ENCODE measurements around the gene CREB3L2. TPM values are rescaled to one million over a fixed set of nuclear protein-coding genes. Genes with fewer than 3 reads are reported as not detected.

Gene CREB3L2
- total and polyA plus RNA-seq, 12 donors, result 11.4 to 169 (median 63.1) TPM

GRCh38 chr7:137998250-137998649, 3.6 kb downstream of the CREB3L2 start:
- no peaks in the 10 kb centered on the region for H3K36me3 ChIP-seq (replicated peaks in 1 of 2)
- H3K4me1 ChIP-seq (replicated peaks in 1 of 2), result peaks cover 30 to 65% of the 10 kb centered on the region in 2 donors
- WGBS, 4 donors, result 0 to 26% (median 3%) methylated on average over 1 of the region's 1 CpG
- H3K27ac ChIP-seq, result peak overlapping the region in 2 of 5 donors; percentile 60 to 91
- TF ChIP-seq CTCF (IDR thresholded peaks at IDR 0.05), result no peak
- no peak for TF ChIP-seq POLR2A (IDR thresholded peaks at IDR 0.05)
- no peaks in the 10 kb centered on the region for H3K27me3 ChIP-seq
- peak in 1 of 7 donors; percentile 13 for DNase-seq
- intact Hi-C loops (cut with DNase I), result no loop called here
- no peaks in the 10 kb centered on the region for H3K9me3 ChIP-seq (replicated peaks in 1 of 3)
- H3K4me3 ChIP-seq, result no peak overlapping the region

GRCh38 chr7:137996871-137997270, 5.0 kb downstream of the CREB3L2 start:
- H3K4me1 ChIP-seq (replicated peaks in 1 of 2), result peaks cover 41 to 73% of the 10 kb centered on the region in 2 donors
- H3K9me3 ChIP-seq (replicated peaks in 1 of 3), result no peaks in the 10 kb centered on the region
- H3K27ac ChIP-seq, result peak overlapping the region in 4 of 5 donors; percentile 20 to 91 (median 28)
- H3K4me3 ChIP-seq, result no peak overlapping the region
- WGBS, 4 donors, result 46 to 76% (median 49%) methylated on average over 3 of the region's 3 CpGs
- intact Hi-C loops (cut with DNase I), result no loop called here
- no peak for DNase-seq
- no peaks in the 10 kb centered on the region for H3K27me3 ChIP-seq
- no peak for TF ChIP-seq POLR2A (IDR thresholded peaks at IDR 0.05)
- no peak for TF ChIP-seq CTCF (IDR thresholded peaks at IDR 0.05)
- H3K36me3 ChIP-seq (replicated peaks in 1 of 2), result no peaks in the 10 kb centered on the region

- intact Hi-C loops (cut with DNase I), result no loop called here
- peaks cover 45 to 76% of the 10 kb centered on the region in 2 donors for H3K4me1 ChIP-seq (replicated peaks in 1 of 2)
- H3K36me3 ChIP-seq (replicated peaks in 1 of 2), result no peaks in the 10 kb centered on the region
- no peak for TF ChIP-seq CTCF (IDR thresholded peaks at IDR 0.05)
- no peak for TF ChIP-seq POLR2A (IDR thresholded peaks at IDR 0.05)
- DNase-seq, result peak in 4 of 7 donors; percentile 41 to 82 (median 52)
- no peak overlapping the region for H3K4me3 ChIP-seq
- H3K9me3 ChIP-seq (replicated peaks in 1 of 3), result no peaks in the 10 kb centered on the region
- H3K27me3 ChIP-seq, result no peaks in the 10 kb centered on the region
- 23 to 37% (median 34%) methylated on average over 6 of the region's 6 CpGs for WGBS, 4 donors
- peak overlapping the region in 4 of 5 donors; percentile 20 to 91 (median 28) for H3K27ac ChIP-seq
These were observed 5.5 kb downstream of the CREB3L2 start for GRCh38 chr7:137996386-137996851.

GRCh38 chr7:137994216-137994615, 7.7 kb downstream of the CREB3L2 start:
- Histone ChIP-seq H3K4me1 (replicated peaks in 1 of 2) (peaks cover 64 to 95% of the 10 kb centered on the region in 2 donors), H3K4me3 (no peak overlapping the region), H3K36me3 (replicated peaks in 1 of 2) (no peaks in the 10 kb centered on the region), H3K27me3 (no peaks in the 10 kb centered on the region), H3K9me3 (replicated peaks in 1 of 3) (no peaks in the 10 kb centered on the region), H3K27ac (peak overlapping the region in 3 of 5 donors; percentile 75 to 91 (median 77))
- TF ChIP-seq POLR2A (IDR thresholded peaks at IDR 0.05) (no peak), CTCF (IDR thresholded peaks at IDR 0.05) (no peak)
- 75 to 83% (median 81%) methylated on average over 4 of the region's 4 CpGs for whole genome bisulfite sequencing, 4 donors
- no peak for DNase-seq
- intact Hi-C loops (cut with DNase I), result no loop called here

Data from adrenal gland (tissue), 12 donors.